Astrocyte (in vitro differentiated cells and primary cell): ENCODE measurements around the gene NKAIN1. TPM values are rescaled to one million over a fixed set of nuclear protein-coding genes. Genes with fewer than 3 reads are reported as not detected.

ENCODE experiments used
- DNase-seq: peaks from one replicate; pipeline ENCODE4 v3.0.0-alpha.2; 2010; ENCODE audit warnings: low read depth
- FAIRE-seq: peaks from 2 replicates; lab custom pipeline; 2011; peaks lifted over from hg19 to GRCh38; lab: Jason Lieb, UNC
- H2AFZ ChIP-seq: 2 replicates; pipeline ENCODE4 v1.6.0; 2012; ENCODE audit warnings: low read depth, low read length, inconsistent platforms
- H3K27ac ChIP-seq: 2 replicates; pipeline ENCODE4 v1.5.1; 2011; ENCODE audit warnings: low read depth, low read length, inconsistent platforms
- H3K27me3 ChIP-seq: 2 replicates; pipeline ENCODE4 v1.6.0; 2011; ENCODE audit warnings: low read length, inconsistent platforms; ENCODE audit not compliant: insufficient read depth
- H3K36me3 ChIP-seq: 2 replicates; pipeline ENCODE4 v1.5.1; 2011; ENCODE audit warnings: low read length, inconsistent platforms; ENCODE audit not compliant: insufficient read depth
- H3K4me1 ChIP-seq: 2 replicates; pipeline ENCODE4 v1.5.1; 2011; ENCODE audit warnings: low read length, inconsistent platforms; ENCODE audit not compliant: insufficient read depth
- H3K4me2 ChIP-seq: 2 replicates; pipeline ENCODE4 v1.6.0; 2012; ENCODE audit warnings: low read length, inconsistent platforms
- H3K4me3 ChIP-seq: 2 replicates; pipeline ENCODE4 v1.5.1; 2011; ENCODE audit warnings: low read depth, mild to moderate bottlenecking, low read length, inconsistent platforms; ENCODE audit not compliant: insufficient read depth
- H3K79me2 ChIP-seq: 2 replicates; pipeline ENCODE4 v1.6.0; 2012; ENCODE audit warnings: mild to moderate bottlenecking, low read length, inconsistent platforms; ENCODE audit not compliant: insufficient read depth
- H3K9ac ChIP-seq: 2 replicates; pipeline ENCODE4 v1.6.0; 2012; ENCODE audit warnings: mild to moderate bottlenecking, low read length, inconsistent platforms
- H3K9me3 ChIP-seq: 2 replicates; pipeline ENCODE4 v1.5.1; 2012; ENCODE audit warnings: low read depth, mild to moderate bottlenecking, low read length, inconsistent platforms; ENCODE audit not compliant: insufficient read depth
- H4K20me1 ChIP-seq: 2 replicates; pipeline ENCODE4 v1.6.0; 2012; ENCODE audit warnings: low read length, inconsistent platforms; ENCODE audit not compliant: insufficient read depth
- H3K27ac Mint-ChIP-seq: one replicate; pipeline ENCODE4 v1.8.0; 2021; ENCODE audit warnings: mild to moderate bottlenecking, mixed read lengths; ENCODE audit not compliant: unreplicated experiment
- H3K27me3 Mint-ChIP-seq: one replicate; pipeline ENCODE4 v1.8.0; 2021; ENCODE audit warnings: low read depth, mixed read lengths; ENCODE audit not compliant: unreplicated experiment
- H3K36me3 Mint-ChIP-seq: one replicate; pipeline ENCODE4 v1.8.0; 2021; ENCODE audit warnings: low read depth, mixed read lengths; ENCODE audit not compliant: unreplicated experiment
- H3K4me1 Mint-ChIP-seq: one replicate; pipeline ENCODE4 v1.8.0; 2021; ENCODE audit warnings: low read depth, mixed read lengths; ENCODE audit not compliant: unreplicated experiment
- H3K4me3 Mint-ChIP-seq: one replicate; pipeline ENCODE4 v1.8.0; 2021; ENCODE audit warnings: mild to moderate bottlenecking, moderate library complexity, mixed read lengths; ENCODE audit not compliant: unreplicated experiment
- H3K9me3 Mint-ChIP-seq: one replicate; pipeline ENCODE4 v1.8.0; 2021; ENCODE audit warnings: mild to moderate bottlenecking, mixed read lengths; ENCODE audit not compliant: unreplicated experiment
- CTCF ChIP-seq: IDR thresholded peaks from 2 replicates; pipeline ENCODE4 v1.5.1; 2011; ENCODE audit warnings: low read depth, mild to moderate bottlenecking, inconsistent platforms, low read length, moderate library complexity; ENCODE audit not compliant: insufficient read depth
- EZH2 ChIP-seq: IDR thresholded peaks from 2 replicates; pipeline ENCODE4 v1.6.1; 2012; ENCODE audit warnings: mild to moderate bottlenecking, low read length, inconsistent platforms; ENCODE audit not compliant: insufficient read depth
- total RNA-seq: library from RNA; stranded (reverse); gene quantifications from 2 replicates; pipeline ENCODE4 v1.2.1, GENCODE V29; 2021

The NKAIN1 gene
- total RNA-seq, 1 donor from 2014 or later: 5.6 TPM

- H3K36me3 Mint-ChIP-seq: peaks cover 2% of the 10 kb centered on the region
- no peaks in the 10 kb centered on the region for H3K79me2 ChIP-seq
- H3K4me3 Mint-ChIP-seq: no peak overlapping the region
- no peaks in the 10 kb centered on the region for H4K20me1 ChIP-seq
- no peak overlapping the region for H3K27ac Mint-ChIP-seq
- DNase-seq (no peak), FAIRE-seq (no peak)
- H3K9me3 ChIP-seq: no peaks in the 10 kb centered on the region
- H3K4me2 ChIP-seq: no peak overlapping the region
- no peak overlapping the region for H3K9ac ChIP-seq
- no peaks in the 10 kb centered on the region for H3K27me3 Mint-ChIP-seq
- H3K4me1 Mint-ChIP-seq: no peaks in the 10 kb centered on the region
- H3K36me3 ChIP-seq: no peaks in the 10 kb centered on the region
- TF ChIP-seq EZH2 (no peak), CTCF (no peak)
- no peak overlapping the region for H2AFZ ChIP-seq
- no peak overlapping the region for H3K4me3 ChIP-seq
- H3K4me1 ChIP-seq: no peaks in the 10 kb centered on the region
- no peaks in the 10 kb centered on the region for H3K27me3 ChIP-seq
- peaks cover 23% of the 10 kb centered on the region for H3K9me3 Mint-ChIP-seq
- no peak overlapping the region for H3K27ac ChIP-seq
Observed at GRCh38 chr1:31207569-31207968, 32.1 kb downstream of the NKAIN1 start.

GRCh38 chr1:31207046-31207445, 32.6 kb downstream of the NKAIN1 start:
- Histone ChIP-seq H3K4me2 (no peak overlapping the region), H3K4me3 (no peak overlapping the region), H3K79me2 (no peaks in the 10 kb centered on the region), H3K27me3 (no peaks in the 10 kb centered on the region), H3K4me1 (no peaks in the 10 kb centered on the region), H3K27ac (no peak overlapping the region), H3K9ac (no peak overlapping the region), H3K36me3 (no peaks in the 10 kb centered on the region), H4K20me1 (no peaks in the 10 kb centered on the region), H2AFZ (no peak overlapping the region), H3K9me3 (no peaks in the 10 kb centered on the region)
- no peak overlapping the region for H3K4me3 Mint-ChIP-seq
- H3K27ac Mint-ChIP-seq: no peak overlapping the region
- FAIRE-seq (no peak), DNase-seq (no peak)
- H3K9me3 Mint-ChIP-seq: peaks cover 19% of the 10 kb centered on the region
- H3K27me3 Mint-ChIP-seq: no peaks in the 10 kb centered on the region
- peaks cover 2% of the 10 kb centered on the region for H3K36me3 Mint-ChIP-seq
- no peak for TF ChIP-seq CTCF
- no peaks in the 10 kb centered on the region for H3K4me1 Mint-ChIP-seq

- FAIRE-seq (no peak), DNase-seq (peak; percentile 48)
- no peaks in the 10 kb centered on the region for H3K36me3 ChIP-seq
- no peak overlapping the region for H2AFZ ChIP-seq
- H3K4me1 Mint-ChIP-seq: no peaks in the 10 kb centered on the region
- no peaks in the 10 kb centered on the region for H3K79me2 ChIP-seq
- H3K27ac ChIP-seq: no peak overlapping the region
- no peaks in the 10 kb centered on the region for H3K27me3 ChIP-seq
- H3K27me3 Mint-ChIP-seq: peaks cover 6% of the 10 kb centered on the region
- peaks cover 3% of the 10 kb centered on the region for H3K36me3 Mint-ChIP-seq
- no peak overlapping the region for H3K9ac ChIP-seq
- H3K9me3 ChIP-seq: no peaks in the 10 kb centered on the region
- no peak overlapping the region for H3K4me2 ChIP-seq
- H4K20me1 ChIP-seq: no peaks in the 10 kb centered on the region
- TF ChIP-seq EZH2: no peak
- TF ChIP-seq CTCF: no peak
- no peak overlapping the region for H3K27ac Mint-ChIP-seq
- no peak overlapping the region for H3K4me3 Mint-ChIP-seq
- no peaks in the 10 kb centered on the region for H3K9me3 Mint-ChIP-seq
- no peak overlapping the region for H3K4me3 ChIP-seq
- H3K4me1 ChIP-seq: peaks cover under 1% of the 10 kb centered on the region
Observed at GRCh38 chr1:31203215-31203614, 36.5 kb downstream of the NKAIN1 start.
